NK-92 (cell line): ENCODE data around the gene TAS1R3.

Experiments
- DNase-seq: peaks from one replicate; lab custom pipeline; 2025; ENCODE audit not compliant: unreplicated experiment; lab: John Stamatoyannopoulos, UW

TAS1R3 gene

GRCh38 chr1:1351511-1352427, 20.7 kb downstream of the TAS1R3 start:
- no peak for DNase-seq

DNA sequence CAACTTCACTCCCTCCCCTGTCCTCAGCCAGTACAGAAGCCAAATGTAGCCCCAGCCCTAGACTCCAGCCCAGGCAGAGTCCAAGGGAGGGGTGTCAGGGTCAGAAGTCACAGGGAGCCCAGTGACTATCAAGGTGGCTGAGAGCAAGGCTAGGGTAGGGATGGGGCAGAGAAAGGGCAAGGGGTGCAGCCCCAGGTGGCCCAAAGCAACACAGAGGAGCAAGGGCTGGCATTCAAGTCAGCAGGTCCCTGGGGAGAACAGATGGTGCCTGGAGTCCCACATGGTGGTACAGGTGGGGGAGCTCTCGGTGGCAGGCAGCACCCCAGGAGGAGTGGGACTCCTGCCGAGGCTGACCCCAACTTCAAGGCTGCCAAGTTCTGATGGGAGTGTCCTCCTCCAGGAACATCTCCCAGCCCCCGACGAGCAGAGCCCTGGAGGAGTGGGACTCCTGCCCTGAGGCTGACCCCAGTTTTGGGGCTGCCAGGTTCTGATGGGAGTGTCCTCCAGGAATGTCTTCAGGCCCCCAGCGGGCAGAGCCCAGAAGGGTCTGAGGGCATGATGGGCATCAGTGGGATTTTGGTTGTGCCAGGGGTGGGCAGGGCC, 21.8 kb downstream of the TAS1R3 start:
- no peak for DNase-seq

GRCh38 chr1:1353389-1354151, 22.5 kb downstream of the TAS1R3 start:
- DNase-seq = no peak

- no peak for DNase-seq
Observed at GRCh38 chr1:1354271-1355247, 23.5 kb downstream of the TAS1R3 start.

DNA sequence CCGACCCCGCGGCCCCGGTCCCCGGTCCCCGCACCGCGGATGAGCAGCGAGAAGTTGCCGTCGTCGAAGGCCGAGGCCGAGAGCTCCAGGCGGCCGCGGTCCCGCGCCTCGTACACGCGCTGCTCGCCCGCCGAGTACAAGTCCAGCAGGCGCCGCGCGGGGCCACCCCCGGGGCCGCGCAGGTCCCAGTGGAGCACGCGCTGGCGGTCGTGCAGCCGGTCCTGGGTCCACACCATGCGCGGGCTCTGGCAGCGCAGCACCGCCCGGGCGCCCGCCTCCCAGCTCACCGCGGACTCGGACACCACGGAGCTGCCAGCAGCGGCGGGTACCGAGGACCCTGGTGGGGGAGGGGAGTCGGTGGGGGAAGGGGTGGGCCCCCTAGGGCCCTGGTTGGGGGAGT, 24.3 kb downstream of the TAS1R3 start:
- no peak for DNase-seq

- no peak for DNase-seq
Observed at GRCh38 chr1:1356166-1356795, 25.2 kb downstream of the TAS1R3 start.

GRCh38 chr1:1356796-1357401, 25.8 kb downstream of the TAS1R3 start:
- DNase-seq = no peak

DNA sequence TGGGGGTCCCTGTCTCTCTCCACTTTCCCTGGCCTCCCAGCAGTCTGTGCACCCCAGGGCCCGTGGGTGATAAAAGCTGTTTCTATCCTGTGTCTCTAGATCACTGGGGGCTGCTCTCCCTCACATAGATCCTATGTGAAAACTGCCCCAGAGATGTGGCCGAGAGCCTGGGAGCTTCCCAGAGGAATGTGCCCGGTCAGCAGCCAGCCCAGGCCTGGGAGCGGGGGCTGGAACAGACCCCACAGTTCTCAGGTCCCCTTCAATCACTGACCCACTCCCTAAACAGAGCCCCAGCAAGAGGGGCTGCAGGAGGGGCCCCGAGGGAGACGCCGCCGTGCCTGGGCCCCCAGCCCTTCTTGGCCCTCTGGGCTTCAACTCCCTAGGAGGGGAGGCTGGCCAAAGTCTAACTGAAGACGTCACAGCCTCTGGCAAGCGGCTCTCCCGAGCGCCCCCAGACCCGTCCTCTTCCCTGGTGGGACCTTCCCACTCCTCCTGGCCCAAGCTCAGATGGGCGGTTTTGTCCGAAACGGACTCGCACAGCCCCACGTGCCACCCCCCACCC, 26.9 kb downstream of the TAS1R3 start:
- DNase-seq = no peak

GRCh38 chr1:1358433-1359271, 27.6 kb downstream of the TAS1R3 start, which contains the start of gene MXRA8:
Gene MXRA8 (minus strand): TSS chr1:1358555. CDS start chr1:1358504, 51 bp downstream.
- DNase-seq = no peak

- DNase-seq = no peak
Observed at GRCh38 chr1:1359308-1359663, 28.2 kb downstream of the TAS1R3 start.

DNA sequence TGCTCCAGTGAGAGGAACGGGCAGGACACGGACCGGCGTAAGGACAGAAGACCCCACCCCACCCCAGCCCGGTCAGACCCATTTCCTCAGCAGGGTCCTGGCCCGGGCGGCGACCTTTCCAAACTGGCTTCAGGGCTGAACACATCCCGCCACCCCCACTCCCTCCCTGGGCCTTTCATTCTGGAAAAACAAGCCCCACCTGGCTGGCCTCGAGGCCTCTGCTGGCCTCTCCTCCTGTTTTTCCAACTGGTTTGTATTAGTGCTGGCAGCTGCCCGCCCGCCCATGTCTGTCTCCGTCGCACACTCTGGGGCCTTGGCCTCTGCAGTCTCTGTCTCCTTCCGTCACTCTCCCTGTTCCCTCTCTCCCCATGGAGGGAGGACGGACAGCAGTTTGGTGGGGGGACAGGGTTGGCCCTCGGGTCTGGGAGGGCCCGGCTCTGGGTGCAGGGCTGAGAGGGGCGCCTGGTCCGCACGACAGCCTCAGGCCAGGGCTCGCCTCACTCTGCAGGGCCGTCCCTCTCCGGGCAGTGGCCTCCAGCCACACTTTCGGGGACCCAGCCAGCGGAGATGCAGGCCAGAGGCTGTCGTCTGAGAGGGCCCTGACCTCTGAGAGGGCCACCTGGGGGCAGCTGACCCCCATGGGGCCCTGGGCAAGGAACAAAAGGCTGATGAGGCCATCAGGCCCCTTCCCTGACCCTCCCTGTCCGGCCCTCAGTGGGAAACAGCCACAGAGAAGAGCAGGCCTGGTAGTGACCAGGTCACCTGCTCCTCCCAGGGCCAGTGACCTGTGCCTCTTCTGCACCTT, 28.8 kb downstream of the TAS1R3 start:
- no peak for DNase-seq

DNA sequence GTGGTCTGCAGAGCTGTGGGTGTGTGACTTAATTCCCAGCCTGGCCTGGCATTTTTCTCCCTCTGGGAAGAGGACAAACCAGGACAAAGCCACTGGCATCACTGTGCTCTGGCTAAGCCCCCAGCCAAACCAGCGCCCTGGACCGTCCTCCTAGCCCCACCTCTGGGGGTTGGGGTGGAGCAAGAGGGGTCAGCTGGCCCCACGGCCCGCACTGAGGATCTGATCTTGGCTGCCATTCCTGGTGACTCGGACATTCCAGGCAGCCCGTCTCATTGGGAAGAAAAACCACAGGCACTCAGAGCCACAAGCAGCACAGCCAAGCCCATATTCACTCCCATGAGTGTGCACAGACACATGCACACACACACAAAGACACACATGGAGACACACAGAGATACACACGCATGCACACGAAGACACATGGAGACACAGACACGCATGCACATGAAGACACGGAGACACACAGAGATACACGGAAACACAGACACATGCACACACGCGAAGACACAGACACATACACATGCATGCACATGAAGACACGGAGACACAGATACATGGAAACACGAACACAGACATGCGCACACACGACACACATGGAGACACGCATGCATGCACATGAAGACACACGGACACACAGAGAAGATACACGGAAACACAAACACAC, 29.6 kb downstream of the TAS1R3 start:
- DNase-seq = no peak

DNA sequence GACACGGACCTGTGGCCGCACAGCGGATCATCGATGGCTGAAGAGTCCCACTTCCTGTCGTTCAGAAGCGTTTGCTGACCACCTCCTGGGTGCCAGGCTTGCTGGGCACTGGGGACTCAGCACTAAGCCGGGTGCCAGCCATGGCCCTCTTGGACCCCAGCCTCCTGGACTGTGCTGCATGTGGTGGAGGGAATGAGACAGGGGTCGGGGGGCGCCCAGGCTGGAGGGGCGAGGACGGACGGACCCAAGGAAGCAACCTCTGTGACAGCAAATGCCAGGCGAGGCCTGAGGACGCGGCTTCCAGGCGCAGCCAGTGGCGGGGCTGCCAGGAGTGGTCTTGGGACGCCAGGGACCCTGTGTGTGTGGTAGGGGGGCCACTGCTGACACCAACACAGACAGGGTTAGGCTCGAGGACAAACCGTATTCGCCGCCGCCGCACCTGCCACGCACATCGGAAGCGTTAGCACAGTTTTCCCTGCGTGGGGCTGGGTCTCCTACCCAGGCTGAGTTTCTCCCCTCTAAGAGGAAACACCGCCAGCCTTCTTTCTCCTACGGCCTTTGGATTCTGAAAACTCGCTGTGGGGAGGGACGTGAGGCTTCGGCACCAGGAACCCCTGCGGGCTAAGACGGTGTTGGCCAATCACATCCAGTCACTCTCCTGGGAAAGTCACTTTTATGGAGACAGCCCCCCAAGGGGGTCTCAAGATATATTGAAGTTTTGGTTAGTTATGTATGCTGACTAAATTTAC, 30.3 kb downstream of the TAS1R3 start:
- DNase-seq = no peak

GRCh38 chr1:1361982-1362423, 30.9 kb downstream of the TAS1R3 start:
- DNase-seq = no peak

- no peak for DNase-seq
Observed at GRCh38 chr1:1364266-1364665, 33.2 kb downstream of the TAS1R3 start.
